GM12878 (cell line): ENCODE data around the gene GREB1.

Experiments used
- ATF2 ChIP-seq: IDR thresholded peaks from 2 replicates; pipeline ENCODE4 v1.6.1; 2012; ENCODE audit warnings: low read length, inconsistent platforms
- CTCF ChIP-seq, 3 experiments: IDR thresholded peaks in 2 of 3; conservative IDR thresholded peaks in 1 of 3; 2 replicates each; pipeline ENCODE4 v1.5.1; 2011; ENCODE audit warnings: low read depth in 3 of 3, low read length in 3 of 3, mild to moderate bottlenecking in 3 of 3, control low read depth in 2 of 3, moderate library complexity in 2 of 3, inconsistent platforms in 1 of 3, mixed read lengths in 1 of 3; ENCODE audit not compliant: control insufficient read depth in 2 of 3, insufficient read depth in 1 of 3; ENCODE audit errors: extremely low read depth in 1 of 3
- HCFC1 ChIP-seq: fragments of 150-350 bp; IDR thresholded peaks from 2 replicates; pipeline ENCODE4 v1.6.1; 2014; ENCODE audit warnings: low read length
- IRF3 ChIP-seq: fragments of 450-650 bp; IDR thresholded peaks from 2 replicates; pipeline ENCODE4 v1.6.1; 2014; ENCODE audit warnings: mild to moderate bottlenecking
- RAD21 ChIP-seq: IDR thresholded peaks from 2 replicates; pipeline ENCODE4 v1.6.1; 2011; ENCODE audit warnings: mild to moderate bottlenecking, low read depth, low read length, moderate library complexity; ENCODE audit not compliant: insufficient read depth
- TBL1XR1 ChIP-seq: IDR thresholded peaks from 2 replicates; pipeline ENCODE4 v1.6.1; 2012; ENCODE audit warnings: low read depth, low read length, improper control_type of control experiment
- ZBTB33 ChIP-seq: fragments of 450-650 bp; IDR thresholded peaks from 2 replicates; pipeline ENCODE4 v1.6.1; 2017; ENCODE audit warnings: mild to moderate bottlenecking

- TF ChIP-seq CTCF (IDR thresholded peaks at IDR 0.05 in 2 of 3, conservative IDR thresholded peaks at IDR 0.05 in 1 of 3; ENCODE audit: control insufficient read depth in 2 of 3, extremely low read depth in 1 of 3, insufficient read depth in 1 of 3, low read depth in 3 of 3, low read length in 3 of 3) (no peak), IRF3 (no peak), TBL1XR1 (no peak), RAD21 (no peak), ZBTB33 (no peak), ATF2 (no peak), HCFC1 (no peak)
Observed at GRCh38 chr2:11488809-11489208, 45.0 kb upstream of the GREB1 start.
